ENCODE measurements around the gene LPAR5. TPM values are rescaled to one million over a fixed set of nuclear protein-coding genes. Genes with fewer than 3 reads are reported as not detected.

The LPAR5 gene
- total and polyA plus RNA-seq, 2 of the 8 experiments (the other 6 are each of a cell fraction or from before 2014, with no cell fraction given): 0.22 to 0.24 TPM

GRCh38 chr12:6641131-6641530, 5.4 kb upstream of the LPAR5 start:
- H2AK5ac ChIP-seq (ENCODE audit: low read depth, low read length): no peak overlapping the region
- no peak overlapping the region for H3K23ac ChIP-seq (ENCODE audit: insufficient read length)
- H3K56ac ChIP-seq (replicated peaks; ENCODE audit: insufficient read length, low read depth, low read length): no peak overlapping the region
- no peak for FAIRE-seq
- H3K18ac ChIP-seq (ENCODE audit: extremely low read depth, low read length): no peak overlapping the region
- H3K79me2 ChIP-seq (ENCODE audit: control insufficient read depth in 1 of 2, insufficient read depth in 2 of 2, low read length in 2 of 2): no peaks in the 10 kb centered on the region
- no peaks in the 10 kb centered on the region for H3K36me3 ChIP-seq (ENCODE audit: control insufficient read depth in 2 of 4, insufficient read depth in 4 of 4, low read length in 3 of 4)
- no peak overlapping the region for H4K5ac ChIP-seq (ENCODE audit: insufficient read length, low read depth, low read length)
- ChIA-PET CTCF (ENCODE audit: partially characterized antibody) (interaction anchor here (1.3 to 4.1 kb wide), 5 partner anchors 10 to 92 kb away, joined by 3 to 42 read pairs (median 3); no protein-coding TSS in a partner anchor), POLR2A (ENCODE audit: partially characterized antibody) (interaction anchor here (0.5 to 1.0 kb wide), 5 partner anchors 10 to 105 kb away, joined by 3 to 5 read pairs (median 3); partner anchors contain the start of gene ZNF384)
- no peak overlapping the region for H2AFZ ChIP-seq (ENCODE audit: low read length)
- H3K4me3 ChIP-seq (ENCODE audit: extremely low read depth in 1 of 4, insufficient read depth in 2 of 4, low read depth in 3 of 4, low read length in 4 of 4): no peak overlapping the region
- H3K27ac ChIP-seq (ENCODE audit: low read depth, low read length): no peak overlapping the region
- H3K4me2 ChIP-seq (ENCODE audit: insufficient read depth in 1 of 2, low read depth in 2 of 2, low read length in 2 of 2): no peak overlapping the region
- no peak overlapping the region for H3K14ac ChIP-seq (ENCODE audit: insufficient read length)
- no peak for DNase-seq (ENCODE audit: low read depth in 1 of 2, low spot score in 2 of 2)
- H2BK20ac ChIP-seq (ENCODE audit: low read length): no peak overlapping the region
- H2BK15ac ChIP-seq (ENCODE audit: low read length): no peak overlapping the region
- H4K91ac ChIP-seq (replicated peaks; ENCODE audit: insufficient read length, low read length): no peak overlapping the region
- H3K27me3 ChIP-seq (replicated peaks in 1 of 4; ENCODE audit: control insufficient read depth in 3 of 4, extremely low read depth in 1 of 4, insufficient read depth in 3 of 4, low read length in 3 of 4): no peaks in the 10 kb centered on the region; a peak in 1 of 7 replicates
- H3K79me1 ChIP-seq (ENCODE audit: low read depth, low read length): no peaks in the 10 kb centered on the region
- no peaks in the 10 kb centered on the region for H3K23me2 ChIP-seq (ENCODE audit: low read depth, low read length)
- H4K20me1 ChIP-seq (replicated peaks in 1 of 2; ENCODE audit: control insufficient read depth in 1 of 2, insufficient read depth in 2 of 2, low read length in 2 of 2): no peaks in the 10 kb centered on the region
- no peak overlapping the region for H2BK120ac ChIP-seq (replicated peaks; ENCODE audit: low read depth, low read length)
- no peak overlapping the region for H2BK12ac ChIP-seq (ENCODE audit: low read depth, low read length)
- no peak overlapping the region for H3K9ac ChIP-seq (replicated peaks in 1 of 4; ENCODE audit: extremely low read depth in 1 of 4, low read depth in 3 of 4, low read length in 3 of 4)
- H3K4me1 ChIP-seq (replicated peaks in 1 of 4; ENCODE audit: control insufficient read depth in 3 of 4, insufficient read depth in 4 of 4, low read length in 3 of 4): no peaks in the 10 kb centered on the region; a peak in 1 of 7 replicates
- H2BK5ac ChIP-seq (ENCODE audit: low read depth, low read length): no peak overlapping the region
- no peaks in the 10 kb centered on the region for H3K9me3 ChIP-seq (ENCODE audit: insufficient read depth in 2 of 2, low read depth in 1 of 2, low read length in 1 of 2)
- WGBS, 2 experiments (ENCODE audit: extremely low coverage in 1 of 2, insufficient coverage in 1 of 2, insufficient read length in 1 of 2, insufficient replicate concordance in 2 of 2, low coverage in 1 of 2, low lambda C conversion rate in 2 of 2, missing lambda C conversion rate in 1 of 2): 83% methylated on average over 4 of the region's 4 CpGs; no CpG with 5 or more reads in 1 of the 2 experiments
- no peak overlapping the region for H3K4ac ChIP-seq (replicated peaks; ENCODE audit: insufficient read length, low read depth, low read length)
- H4K8ac ChIP-seq (ENCODE audit: extremely low read depth, insufficient read depth, low read length): no peak overlapping the region
- no peak for TF ChIP-seq FOSL1 (IDR thresholded peaks at IDR 0.05; ENCODE audit: insufficient read depth, low read depth, low read length)
- no peak for TF ChIP-seq TBP (IDR thresholded peaks at IDR 0.05; ENCODE audit: low read depth, low read length)
- no peak for TF ChIP-seq KDM5A (IDR thresholded peaks at IDR 0.05; ENCODE audit: low read length)
- TF ChIP-seq JUND (IDR thresholded peaks at IDR 0.05; ENCODE audit: low read length): no peak
- no peak for TF ChIP-seq BCL11A (IDR thresholded peaks at IDR 0.05; ENCODE audit: low read depth in 2 of 2, low read length in 2 of 2)

Data from H1 (cell line).